NCI-H524 treated with DMSO at 0.1 percent for 48 hours (cell line): Measurements from ENCODE around the gene ACAD10.
"Not testable (repeated sequence)": the region's sequence is repeated elsewhere in the genome, so short reads cannot be mapped to it uniquely, and the experiment has no call there.

ENCODE experiments used
- DNase-seq: peaks from one replicate; lab custom pipeline; 2025; lab: John Stamatoyannopoulos, UW

Gene ACAD10

DNA sequence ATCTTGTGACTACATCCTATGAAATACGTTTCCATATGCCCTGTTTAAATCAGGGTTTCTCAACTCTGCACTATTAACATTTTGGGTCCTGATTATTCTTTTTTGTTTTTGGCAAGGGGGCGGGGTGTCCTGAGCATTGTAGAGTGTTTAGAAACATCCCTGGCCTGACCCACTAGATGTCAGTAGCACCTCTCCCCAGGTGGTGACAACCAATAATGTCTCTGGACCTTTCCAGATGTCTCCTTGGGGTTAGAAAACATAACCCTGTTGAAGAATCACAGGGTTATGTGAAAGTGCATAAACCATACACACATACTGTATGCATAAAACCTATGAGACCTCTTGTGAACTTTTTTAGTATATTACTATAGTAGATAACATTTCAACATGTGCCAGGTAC is 1.4 kb downstream of the ACAD10 start:
- DNase-seq, result no peak

DNA sequence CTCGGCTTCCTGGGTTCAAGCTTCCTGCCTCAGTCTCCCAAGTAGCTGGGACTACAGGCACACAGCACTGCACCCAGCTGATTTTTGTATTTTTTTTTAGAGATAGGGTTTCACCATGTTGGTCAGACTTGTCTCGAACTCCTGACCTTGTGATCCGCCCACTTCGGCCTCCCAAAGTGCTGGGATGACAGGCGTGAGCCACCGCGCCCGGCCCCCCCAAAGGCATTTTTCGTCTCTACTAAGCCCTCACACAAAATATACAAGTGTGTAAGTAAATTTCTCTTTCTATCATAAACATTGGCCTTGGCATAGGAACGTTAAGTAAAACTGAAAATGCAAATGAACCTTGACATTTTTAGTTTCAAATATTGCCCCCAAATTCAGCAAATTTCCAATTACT is 2.1 kb downstream of the ACAD10 start:
- DNase-seq, result no peak

DNA sequence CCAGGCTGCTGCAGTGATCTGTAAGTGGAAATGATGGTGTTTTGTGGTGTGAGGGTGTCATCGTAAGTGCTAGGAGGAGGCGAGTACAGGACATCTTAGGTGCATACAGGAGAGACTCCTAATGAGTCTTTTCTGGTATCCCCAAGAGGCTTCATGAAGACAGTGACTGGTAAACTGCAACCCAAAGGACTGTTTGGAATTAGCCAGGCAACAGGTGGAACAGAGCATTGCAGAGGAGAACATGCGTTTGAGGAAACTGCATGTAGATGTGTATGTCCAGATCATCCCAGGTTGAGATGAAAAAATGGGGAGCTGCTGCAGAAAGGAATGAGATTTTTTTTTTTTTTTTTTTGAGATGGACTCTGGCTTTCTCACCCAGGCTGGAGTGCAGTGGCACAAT is 5.4 kb downstream of the ACAD10 start:
- DNase-seq, result no peak

DNA sequence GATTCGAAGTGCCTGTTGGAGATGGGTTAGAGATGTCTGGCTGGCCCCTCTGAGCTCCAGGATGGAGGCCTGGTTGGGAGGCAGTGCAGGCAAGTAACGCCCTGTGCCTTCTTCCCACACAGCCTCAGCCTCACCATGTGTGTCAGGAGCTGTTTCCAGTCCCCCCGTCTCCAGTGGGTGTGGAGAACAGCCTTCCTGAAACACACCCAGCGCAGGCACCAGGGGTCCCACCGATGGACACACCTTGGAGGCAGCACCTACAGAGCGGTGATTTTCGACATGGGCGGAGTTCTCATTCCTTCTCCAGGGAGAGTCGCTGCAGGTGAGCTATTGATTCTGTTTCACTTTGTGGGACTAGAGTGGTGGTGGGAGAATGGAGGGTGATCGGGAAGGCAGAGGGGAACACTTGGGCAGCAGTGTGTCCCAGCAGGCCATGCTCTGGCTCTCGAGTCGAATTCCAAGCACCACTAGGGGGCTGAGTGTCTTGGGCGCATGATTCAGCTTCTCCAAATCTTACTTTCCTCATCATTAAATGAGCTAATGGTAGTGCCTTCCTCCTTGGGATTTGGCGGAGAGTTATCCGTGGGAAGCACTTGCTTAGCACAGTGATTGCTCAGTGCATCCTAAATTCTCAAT is 6.8 kb downstream of the ACAD10 start:
- DNase-seq, result no peak

DNA sequence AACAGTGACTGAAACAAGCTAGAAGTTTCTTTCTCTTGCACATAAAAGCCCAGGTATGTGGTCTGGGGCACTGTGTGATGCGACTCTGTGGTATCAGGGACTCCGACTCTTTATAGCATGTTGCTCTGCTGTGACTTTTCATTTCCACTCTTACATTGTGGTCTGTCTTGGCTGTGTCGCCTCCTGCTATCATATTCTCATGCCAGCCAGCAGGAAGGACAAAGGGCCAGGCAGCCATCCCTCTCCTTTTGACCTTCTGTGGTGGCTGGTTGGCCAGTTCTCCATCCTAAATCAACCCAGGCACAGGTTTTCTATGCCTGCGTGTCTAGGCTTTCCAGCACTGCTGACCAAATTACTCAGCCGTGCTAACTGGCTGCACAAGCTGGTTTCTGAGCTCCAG is 8.0 kb downstream of the ACAD10 start:
- no peak for DNase-seq

DNA sequence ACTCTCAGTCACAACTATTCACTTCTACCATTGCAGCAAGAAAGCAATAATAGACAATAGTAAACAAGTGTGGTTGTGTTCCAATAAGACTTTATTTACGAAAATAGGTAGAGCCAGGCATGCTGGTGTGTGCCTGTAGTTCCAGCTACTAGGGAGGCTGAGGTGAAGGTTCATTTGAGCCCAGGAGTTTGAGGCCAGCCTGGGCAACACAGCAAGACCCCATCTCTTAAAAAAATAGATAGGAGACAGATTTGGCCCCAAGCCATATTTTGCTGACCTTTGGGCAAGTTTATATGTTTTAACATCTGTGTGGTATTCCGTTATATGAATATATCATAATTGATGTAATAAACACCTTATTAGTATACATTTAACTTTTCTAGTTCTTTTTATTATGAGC is 14.1 kb downstream of the ACAD10 start:
- no peak for DNase-seq

DNA sequence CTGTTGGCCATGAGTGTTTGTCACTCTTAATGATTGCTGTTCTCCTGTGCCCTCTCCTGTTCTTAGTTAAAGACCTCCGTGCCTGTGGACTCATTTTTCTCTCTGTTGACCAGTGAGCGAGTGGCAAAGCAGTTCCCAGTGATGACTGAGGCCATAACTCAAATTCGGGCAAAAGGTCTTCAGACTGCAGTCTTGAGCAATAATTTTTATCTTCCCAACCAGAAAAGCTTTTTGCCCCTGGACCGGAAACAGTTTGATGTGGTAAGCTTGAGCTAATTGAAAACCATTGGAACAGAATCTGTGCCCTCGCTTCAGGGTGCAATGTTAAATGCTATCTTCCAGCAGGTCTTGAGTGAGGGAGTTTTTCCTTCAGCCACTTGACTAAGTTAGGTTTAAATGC is 19.8 kb downstream of the ACAD10 start:
- no peak for DNase-seq

DNA sequence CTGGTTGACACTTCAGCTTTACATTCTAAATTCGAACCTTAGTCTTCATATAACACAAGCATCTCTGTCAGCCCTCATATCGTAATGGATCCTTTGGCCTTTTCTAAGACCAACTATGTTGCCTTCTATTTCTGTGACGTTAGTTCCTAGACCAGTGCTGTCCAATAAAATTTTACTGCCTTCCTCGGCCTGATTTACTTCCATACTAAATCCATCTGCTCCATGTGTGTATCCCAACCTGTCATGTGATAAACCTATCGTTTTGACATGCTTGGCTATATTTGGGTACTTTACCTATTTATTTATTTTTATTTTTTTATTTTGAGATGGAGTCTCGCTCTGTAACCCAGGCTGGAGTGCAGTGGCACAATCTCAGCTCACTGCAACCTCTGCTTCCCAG is 20.3 kb downstream of the ACAD10 start:
- DNase-seq, result no peak

DNA sequence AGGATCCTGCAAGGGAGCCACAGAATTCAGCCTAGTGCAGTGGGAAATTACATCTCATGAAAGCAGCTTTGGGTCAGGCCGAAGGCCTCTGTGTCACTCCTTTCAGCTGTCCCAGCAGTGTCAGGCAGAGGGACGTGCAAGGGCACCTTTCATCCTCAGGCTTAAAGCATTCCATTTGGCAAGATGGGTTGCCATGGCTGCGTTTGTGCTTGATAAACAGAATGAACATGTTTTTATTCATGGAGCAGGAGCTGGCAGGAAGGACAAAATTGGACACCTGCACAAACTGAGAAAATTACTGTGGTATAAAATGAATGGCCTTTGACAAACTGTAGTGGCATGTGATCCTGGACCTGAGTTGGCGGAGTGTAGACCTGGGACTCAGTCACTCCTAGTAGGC is 29.4 kb downstream of the ACAD10 start:
- DNase-seq, result no peak

DNA sequence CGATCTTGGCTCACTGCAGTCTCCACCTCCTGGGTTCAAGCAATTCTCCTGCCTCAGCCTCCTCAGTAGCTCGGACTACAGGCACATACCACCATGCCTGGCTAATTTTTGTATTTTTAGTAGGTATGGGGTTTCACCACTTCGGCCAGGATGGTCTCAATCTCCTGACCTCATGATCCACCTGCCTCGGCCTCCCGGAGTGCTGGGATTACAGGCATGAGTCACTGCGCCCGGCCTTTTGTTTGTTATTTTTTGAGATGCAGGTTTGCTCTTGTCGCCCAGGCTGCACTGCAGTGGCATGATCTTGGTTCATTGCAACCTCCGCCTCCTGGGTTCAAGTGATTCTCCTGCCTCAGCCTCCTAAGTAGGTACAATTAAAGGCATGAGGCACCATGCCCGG is 33.5 kb downstream of the ACAD10 start:
- not testable (repeated sequence) for DNase-seq

DNA sequence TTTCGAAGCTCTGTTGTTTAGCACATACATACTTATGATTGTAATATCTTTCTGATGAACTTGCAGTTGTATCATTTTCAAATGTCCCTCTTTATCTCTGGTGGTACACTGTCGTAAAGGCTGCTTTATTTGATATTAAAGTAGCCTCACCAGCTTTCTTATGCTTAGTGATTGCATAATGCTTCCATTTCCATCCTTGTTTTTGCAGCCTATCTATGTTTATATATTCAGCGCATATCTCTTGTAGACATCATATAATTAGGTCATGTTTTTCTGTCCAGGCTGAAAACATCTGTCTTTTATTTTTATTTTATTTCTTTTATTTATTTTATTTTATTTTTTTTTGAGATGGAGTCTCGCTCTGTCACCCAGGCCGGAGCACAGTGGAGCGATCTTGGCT is 34.6 kb downstream of the ACAD10 start:
- DNase-seq, result no peak

DNA sequence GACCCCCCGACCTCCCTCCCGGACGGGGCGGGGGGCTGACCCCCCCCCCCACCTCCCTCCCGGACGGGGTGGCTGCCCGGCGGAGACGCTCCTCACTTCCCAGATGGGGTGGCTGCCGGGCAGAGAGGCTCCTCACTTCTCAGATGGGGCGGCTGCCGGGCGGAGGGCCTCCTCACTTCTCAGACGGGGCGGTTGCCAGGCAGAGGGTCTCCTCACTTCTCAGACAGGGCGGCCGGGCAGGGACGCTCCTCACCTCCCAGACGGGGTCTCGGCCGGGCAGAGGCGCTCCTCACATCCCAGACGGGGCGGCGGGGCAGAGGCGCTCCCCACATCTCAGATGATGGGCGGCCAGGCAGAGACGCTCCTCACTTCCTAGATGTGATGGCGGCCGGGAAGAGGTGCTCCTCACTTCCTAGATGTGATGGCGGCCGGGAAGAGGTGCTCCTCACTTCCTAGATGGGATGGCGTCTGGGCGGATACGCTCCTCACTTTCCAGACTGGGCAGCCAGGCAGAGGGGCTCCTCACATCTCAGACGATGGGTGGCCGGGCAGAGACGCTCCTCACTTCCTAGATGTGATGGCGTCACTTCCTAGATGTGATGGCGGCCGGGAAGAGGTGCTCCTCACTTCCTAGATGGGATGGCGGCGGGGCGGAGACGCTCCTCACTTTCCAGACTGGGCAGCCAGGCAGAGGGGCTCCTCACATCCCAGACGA is 38.0 kb downstream of the ACAD10 start:
- not testable (repeated sequence) for DNase-seq

DNA sequence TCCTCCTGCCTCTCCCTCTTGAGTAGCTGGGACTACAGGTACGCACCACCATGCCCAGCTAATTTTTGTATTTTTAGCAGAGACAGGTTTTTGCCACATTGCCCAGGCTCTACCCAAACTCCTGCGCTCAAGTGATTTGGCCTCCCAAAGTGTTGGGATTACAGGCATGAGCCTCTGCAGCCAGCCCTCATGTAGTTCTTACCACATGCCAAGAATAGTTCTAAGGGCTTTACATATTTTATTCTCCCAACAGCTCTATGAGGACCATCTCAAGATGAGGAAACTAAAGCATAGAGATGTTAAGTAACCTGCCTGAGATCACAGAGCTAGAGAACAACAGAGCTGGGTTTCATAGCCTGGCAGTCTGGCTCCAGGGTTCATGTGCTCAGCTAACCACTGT is 42.9 kb downstream of the ACAD10 start:
- DNase-seq, result no peak

DNA sequence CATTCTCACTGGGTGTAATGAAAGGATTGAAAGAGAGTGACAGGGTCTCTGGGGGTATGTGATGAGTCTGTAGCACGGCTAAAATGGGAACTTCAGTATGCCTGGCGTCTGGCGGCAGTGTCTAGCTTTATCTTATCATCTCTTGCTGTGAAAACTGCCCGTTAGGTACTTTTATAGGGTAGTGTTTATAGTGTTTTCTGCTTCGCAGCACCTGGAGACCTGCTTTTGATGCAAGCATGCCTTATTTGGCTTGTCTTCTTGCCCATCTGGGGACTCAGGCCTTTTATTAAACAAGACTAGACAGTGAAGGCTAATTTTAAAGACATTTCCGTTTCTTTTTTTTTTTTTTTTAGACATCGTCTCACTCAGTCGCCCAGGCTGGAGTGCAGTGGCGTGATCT is 44.6 kb downstream of the ACAD10 start:
- DNase-seq, result no peak

DNA sequence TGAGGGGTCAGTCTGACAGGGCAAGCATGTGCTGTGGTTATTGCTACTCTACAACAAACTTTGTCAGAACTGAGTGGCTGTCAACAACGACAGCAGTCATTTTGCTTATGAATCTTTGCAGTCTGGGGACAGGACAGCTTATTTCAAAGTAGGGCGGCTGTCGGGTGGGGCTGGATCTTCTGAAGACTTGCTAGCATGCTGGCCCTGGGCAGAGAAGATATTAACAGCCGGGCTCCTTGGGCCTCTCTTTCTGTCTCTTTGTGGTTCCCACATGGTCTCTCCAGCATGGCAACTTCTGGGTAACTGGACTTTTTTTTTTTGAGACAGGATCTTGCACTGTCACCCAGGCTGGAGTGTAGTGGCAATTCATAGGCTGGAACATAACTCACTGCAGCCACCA is 46.9 kb downstream of the ACAD10 start:
- no peak for DNase-seq

DNA sequence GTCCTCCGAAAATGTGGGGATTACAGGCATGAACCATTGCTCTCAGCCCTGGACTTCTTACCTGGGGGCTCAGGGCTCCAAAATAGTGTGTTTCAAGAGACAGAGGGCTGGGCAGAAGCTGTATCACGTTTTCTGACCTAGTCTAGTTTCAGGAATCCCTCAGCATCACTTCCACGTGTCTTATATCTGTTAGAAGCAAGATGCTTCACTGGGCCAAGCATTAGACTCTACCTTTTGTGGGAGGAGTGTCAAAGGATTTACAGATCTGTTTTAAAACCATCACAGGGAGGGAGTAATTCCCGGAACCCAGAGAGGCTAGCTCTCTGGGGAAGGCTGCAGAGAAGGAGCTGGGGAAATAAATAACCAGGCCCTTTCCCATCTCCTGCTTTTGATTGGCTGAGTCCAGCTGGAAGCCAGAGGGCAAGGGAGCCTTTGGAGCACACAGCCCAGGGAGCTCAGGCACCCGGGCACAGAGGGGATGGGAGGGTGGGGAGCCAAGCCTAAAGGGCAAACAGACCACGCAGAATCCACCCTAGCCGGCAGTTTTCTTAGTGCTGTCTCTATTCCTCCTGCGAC is 47.6 kb downstream of the ACAD10 start:
- no peak for DNase-seq

DNA sequence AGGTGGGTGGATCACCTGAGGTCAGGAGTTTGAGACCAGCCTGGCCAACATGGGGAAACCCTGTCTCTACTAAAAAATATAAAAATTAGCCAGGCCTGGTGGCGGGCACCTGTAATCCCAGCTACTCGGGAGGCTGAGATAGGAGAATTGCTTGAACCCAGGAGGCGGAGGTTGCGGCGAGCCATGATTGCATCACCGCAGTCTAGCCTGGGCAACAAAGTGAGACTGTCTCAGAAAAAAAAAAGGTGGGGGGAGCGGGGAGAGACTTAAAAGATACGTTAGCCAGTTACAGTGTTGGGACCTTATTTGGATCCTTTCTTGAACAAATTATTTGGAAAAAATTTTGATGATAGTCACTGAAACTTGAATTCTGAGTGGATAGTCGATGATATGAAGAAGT is 53.7 kb downstream of the ACAD10 start:
- DNase-seq, result not testable (repeated sequence)

DNA sequence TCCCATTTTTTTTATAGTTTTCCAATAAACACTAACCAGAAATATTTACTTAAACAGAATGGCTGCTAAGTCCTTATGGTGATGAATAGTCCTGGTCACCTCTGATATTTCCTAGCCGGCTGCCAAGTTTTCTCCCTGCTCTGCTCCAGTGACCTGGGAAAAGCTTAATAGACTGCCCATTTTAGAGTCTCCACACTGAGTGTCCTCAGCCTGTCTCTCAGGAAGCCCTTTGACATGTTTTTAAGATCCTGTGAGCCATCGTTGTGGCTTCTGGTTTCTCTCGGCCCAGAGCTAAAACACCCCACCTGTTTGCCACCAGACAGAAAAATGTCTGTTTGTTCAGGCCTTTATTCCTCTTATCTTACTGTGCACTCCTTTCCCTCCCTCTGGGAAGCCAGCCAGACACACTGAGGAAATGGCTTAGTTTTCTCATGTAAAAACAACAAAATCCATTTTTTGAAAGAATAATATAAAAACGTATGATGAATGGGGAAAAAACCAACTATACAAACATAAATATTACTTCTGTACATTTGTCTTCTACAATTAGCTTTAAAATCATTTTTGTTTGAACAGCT is 55.5 kb downstream of the ACAD10 start:
- DNase-seq, result no peak

DNA sequence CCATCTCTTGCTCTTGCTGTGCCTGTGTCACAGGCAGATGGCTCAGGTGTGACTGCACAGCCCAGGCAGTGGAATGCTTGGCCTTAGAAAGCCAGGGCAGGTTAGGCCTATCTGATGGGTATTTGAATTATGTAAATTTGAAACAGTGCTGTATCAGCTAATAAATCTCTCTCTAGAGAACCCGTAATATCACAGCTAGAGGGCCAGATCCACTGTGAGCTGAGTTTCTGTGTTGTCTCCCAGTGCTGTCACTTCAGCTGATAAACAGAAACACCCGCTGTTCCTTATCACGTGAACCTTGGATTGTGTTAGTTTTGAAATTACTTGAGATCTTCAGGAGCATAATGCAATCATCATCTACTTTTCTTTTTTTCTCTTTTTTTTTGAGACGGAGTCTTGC is 59.4 kb downstream of the ACAD10 start:
- no peak for DNase-seq

DNA sequence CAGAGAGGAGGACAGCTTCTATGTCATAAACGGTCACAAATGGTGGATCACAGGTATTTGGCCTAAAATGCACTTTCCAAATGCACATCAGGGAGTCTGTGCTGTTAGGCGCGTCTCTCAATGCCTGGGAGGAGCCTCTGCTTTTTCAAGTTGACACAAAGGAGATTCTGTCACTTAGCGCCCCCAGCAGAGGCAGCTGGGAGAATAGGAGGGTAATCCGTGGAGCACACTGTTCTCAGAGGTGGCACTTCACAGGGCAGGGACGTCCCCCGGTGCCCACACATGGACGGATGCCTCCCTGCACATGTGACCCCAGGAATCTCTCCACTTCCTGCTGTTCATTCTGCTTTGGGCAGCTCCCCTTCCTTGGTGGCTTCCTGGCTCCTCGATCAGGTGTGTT is 61.5 kb downstream of the ACAD10 start:
- DNase-seq, result no peak

DNA sequence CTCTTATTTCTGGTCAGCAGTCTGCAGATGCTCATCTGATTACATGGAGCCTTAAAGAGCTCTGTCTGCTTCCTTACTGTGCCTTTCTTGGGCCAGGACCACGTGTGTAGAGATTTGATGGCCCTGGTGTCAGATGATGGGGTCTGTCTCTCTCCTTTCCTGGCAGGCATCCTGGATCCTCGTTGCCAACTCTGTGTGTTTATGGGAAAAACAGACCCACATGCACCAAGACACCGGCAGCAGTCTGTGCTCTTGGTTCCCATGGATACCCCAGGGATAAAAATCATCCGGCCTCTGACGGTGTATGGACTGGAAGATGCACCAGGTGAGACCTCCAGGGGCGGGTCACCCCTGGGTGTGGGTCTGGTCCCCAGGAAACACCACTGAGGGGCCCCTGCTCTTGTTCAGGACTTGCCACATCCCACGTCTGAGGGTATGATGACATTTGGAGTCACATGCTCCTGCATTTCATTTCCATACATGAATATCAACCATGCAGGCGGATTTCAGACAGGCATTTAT is 62.4 kb downstream of the ACAD10 start:
- no peak for DNase-seq

DNA sequence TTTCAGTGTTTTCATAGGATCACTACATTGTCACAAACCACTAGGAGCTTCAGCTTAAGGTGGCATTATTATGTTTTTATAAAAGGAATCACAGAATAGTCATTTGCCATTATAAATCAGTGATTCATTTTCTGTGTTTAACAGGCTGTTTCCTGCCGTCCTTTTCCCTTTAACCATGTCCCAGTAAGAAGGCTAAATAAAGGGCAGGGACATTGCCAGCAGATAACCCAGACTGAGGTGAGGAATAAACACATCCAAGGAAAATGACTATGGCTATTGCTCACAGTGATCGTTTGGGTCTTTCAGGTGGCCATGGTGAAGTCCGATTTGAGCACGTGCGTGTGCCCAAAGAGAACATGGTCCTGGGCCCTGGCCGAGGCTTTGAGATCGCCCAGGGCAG is 63.0 kb downstream of the ACAD10 start:
- DNase-seq, result no peak

DNA sequence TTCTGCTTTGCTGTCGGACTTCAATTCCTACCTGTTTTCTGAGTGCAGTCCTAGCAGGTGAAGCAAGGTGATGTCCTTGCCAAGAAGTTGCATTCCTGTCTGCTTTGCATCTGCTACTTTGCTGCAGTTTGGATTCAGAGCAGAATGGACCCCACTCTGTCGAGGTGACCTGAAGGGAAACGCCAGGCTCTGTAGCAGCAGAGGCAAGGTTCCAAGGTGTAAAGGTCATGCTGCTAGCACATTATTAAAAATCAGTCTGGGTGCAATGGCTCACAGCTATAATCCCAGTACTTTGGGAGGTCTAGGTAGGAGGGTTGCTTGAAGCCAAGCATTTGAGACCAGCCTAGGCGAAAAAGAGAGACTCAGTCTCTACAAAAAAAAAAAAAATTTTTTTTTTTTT is 63.5 kb downstream of the ACAD10 start:
- no peak for DNase-seq
